Effector memory CD8-positive, alpha-beta T cell (primary cell): ENCODE results near the gene DUSP3.

Source experiments
- ATAC-seq: fragments of 150-1000 bp; cut with Tn5 transposase; replicated peaks from 2 replicates; pipeline ENCODE4 v1.10.0; 2021; ENCODE audit warnings: mild to moderate bottlenecking, moderate library complexity
- DNase-seq, 3 experiments: peaks; one replicate each; pipeline ENCODE4 v3.0.0; 2021
- H3K27ac Mint-ChIP-seq, 2 donors: one replicate each; pipeline ENCODE4 v1.8.0; 2022; ENCODE audit warnings: mild to moderate bottlenecking in 2 of 2, mixed read lengths in 2 of 2, moderate library complexity in 2 of 2
- H3K27me3 Mint-ChIP-seq, 2 donors: one replicate each; pipeline ENCODE4 v1.8.0; 2022; ENCODE audit warnings: mixed read lengths in 2 of 2
- H3K36me3 Mint-ChIP-seq: one replicate; pipeline ENCODE4 v1.8.0; 2022; ENCODE audit warnings: mild to moderate bottlenecking, moderate library complexity, mixed read lengths; ENCODE audit not compliant: insufficient read depth
- H3K4me1 Mint-ChIP-seq, 2 donors: one replicate each; pipeline ENCODE4 v1.8.0; 2022; ENCODE audit warnings: low read depth in 2 of 2, mixed read lengths in 2 of 2
- H3K4me3 Mint-ChIP-seq, 2 donors: one replicate each; pipeline ENCODE4 v1.8.0; 2022; ENCODE audit warnings: mild to moderate bottlenecking in 2 of 2, mixed read lengths in 2 of 2, moderate library complexity in 2 of 2
- H3K9me3 Mint-ChIP-seq, 2 donors: one replicate each; pipeline ENCODE4 v1.8.0; 2022; ENCODE audit warnings: mixed read lengths in 2 of 2

Gene DUSP3

DNA sequence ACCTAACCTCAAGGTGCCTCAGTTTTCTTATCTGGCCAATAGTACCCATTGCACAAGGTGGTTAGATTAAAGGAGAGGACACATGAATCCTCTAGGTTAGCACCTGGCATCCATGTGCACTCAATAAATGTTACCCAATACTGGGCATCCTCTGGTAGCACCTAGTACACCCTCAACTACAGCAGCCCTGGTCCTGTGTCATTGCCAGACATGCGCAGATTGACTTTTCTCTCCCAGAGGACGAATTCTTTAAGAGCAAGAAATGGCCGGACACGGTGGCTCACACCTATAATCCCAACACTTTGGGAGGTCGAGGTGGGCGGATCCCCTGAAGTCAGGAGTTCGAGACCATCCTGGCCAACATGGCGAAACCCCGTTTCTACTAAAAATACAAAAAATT, 7.3 kb downstream of the DUSP3 start:
- H3K4me3 Mint-ChIP-seq, result no peak overlapping the region
- no peaks in the 10 kb centered on the region for H3K27me3 Mint-ChIP-seq
- DNase-seq, result no peak
- H3K4me1 Mint-ChIP-seq, result peaks cover 0 to 8% of the 10 kb centered on the region in 2 donors
- H3K9me3 Mint-ChIP-seq, result no peaks in the 10 kb centered on the region
- no peak overlapping the region for H3K27ac Mint-ChIP-seq
- no peak for ATAC-seq
- peaks cover 8% of the 10 kb centered on the region for H3K36me3 Mint-ChIP-seq

DNA sequence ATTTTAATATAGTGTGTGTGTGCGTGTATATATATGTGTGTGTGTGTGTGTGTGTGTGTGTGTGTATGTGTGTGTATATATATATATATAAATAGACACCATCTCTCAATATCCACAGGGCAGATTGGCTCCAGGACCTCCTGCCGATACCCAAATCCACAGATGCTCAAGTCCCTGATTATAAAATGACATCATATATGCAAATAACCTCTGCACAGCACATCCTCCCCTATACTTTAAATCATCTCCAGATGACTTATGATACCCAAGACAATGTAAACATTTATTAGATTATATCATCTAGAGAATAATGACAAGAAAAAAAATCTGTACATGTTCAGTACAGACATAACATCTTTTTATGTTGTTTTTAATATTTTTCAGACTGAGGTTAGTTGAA, 7.8 kb downstream of the DUSP3 start:
- no peak for ATAC-seq
- peaks cover 0 to 4% of the 10 kb centered on the region in 2 donors for H3K27me3 Mint-ChIP-seq
- no peaks in the 10 kb centered on the region for H3K9me3 Mint-ChIP-seq
- peaks cover 8% of the 10 kb centered on the region for H3K36me3 Mint-ChIP-seq
- H3K4me3 Mint-ChIP-seq, result no peak overlapping the region
- DNase-seq, result no peak
- H3K27ac Mint-ChIP-seq, result no peak overlapping the region
- H3K4me1 Mint-ChIP-seq, result peaks cover 0 to 8% of the 10 kb centered on the region in 2 donors

DNA sequence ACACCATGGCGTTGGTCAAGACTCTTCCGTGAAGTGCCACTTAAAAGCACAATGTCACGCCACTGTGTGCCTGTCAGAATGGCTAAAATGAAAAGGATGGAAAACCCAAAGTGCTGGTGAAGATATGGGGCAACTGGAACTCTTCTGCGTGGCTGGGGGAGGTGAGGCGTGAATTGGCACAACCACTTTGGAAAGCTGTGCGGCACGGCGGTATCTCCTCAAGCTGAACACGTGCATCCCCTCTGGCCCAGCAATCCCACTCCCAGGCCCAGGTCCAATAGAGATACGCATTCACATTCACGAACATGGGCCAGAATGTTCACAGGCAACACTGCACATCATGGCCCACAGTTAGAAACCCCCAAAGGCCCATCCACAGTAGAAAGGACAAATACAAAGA, 8.9 kb downstream of the DUSP3 start:
- DNase-seq, result no peak
- H3K27me3 Mint-ChIP-seq, result peaks cover 0 to 4% of the 10 kb centered on the region in 2 donors
- H3K27ac Mint-ChIP-seq, result no peak overlapping the region
- H3K4me1 Mint-ChIP-seq, result peaks cover 0 to 8% of the 10 kb centered on the region in 2 donors
- ATAC-seq, result no peak
- peaks cover 8% of the 10 kb centered on the region for H3K36me3 Mint-ChIP-seq
- H3K9me3 Mint-ChIP-seq, result no peaks in the 10 kb centered on the region
- H3K4me3 Mint-ChIP-seq, result no peak overlapping the region

DNA sequence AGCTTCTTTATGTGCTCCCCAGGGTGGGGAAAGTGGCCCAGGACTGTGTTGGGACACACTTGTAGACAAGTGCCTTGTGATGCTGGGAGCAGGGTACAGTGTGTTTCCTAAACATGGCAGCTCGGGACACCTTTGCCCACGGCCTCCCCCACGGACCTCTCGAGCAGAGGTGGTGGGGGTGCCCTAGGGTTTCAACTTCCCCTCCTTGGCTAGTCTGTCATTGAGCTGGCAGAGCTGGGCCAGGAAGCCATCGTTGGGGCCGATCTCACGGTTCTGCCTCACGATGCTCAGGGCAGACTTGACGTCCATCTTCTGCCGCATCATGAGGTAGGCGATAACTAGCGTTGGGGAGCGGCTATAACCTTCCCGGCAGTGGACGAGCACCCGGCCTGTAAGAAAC, 9.4 kb downstream of the DUSP3 start:
- Mint-ChIP-seq H3K4me1 (peaks cover 0 to 8% of the 10 kb centered on the region in 2 donors), H3K27me3 (peaks cover 0 to 4% of the 10 kb centered on the region in 2 donors), H3K36me3 (peaks cover 8% of the 10 kb centered on the region), H3K9me3 (no peaks in the 10 kb centered on the region), H3K4me3 (no peak overlapping the region), H3K27ac (no peak overlapping the region)
- DNase-seq (no peak), ATAC-seq (no peak)

DNA sequence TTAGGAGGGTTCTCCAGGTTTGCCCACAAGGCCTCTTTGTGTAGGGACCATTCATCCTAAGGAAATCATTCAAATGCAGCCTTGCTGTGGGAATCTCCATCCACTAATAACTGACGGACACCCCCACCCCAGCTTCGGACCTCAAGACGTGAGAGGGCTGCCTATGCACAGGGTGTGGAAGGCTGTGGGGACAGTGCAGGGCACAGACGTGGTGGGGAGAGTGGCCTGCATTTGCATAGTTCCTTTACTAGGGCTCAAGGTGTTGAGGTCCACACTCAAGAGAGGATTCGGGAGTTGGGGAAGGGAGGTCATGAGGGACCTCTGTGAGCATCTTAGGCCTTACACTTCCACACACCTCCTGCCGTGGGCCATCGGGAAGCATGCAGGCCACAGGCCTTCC, 9.8 kb downstream of the DUSP3 start:
- Mint-ChIP-seq H3K4me3 (no peak overlapping the region), H3K4me1 (peaks cover 0 to 8% of the 10 kb centered on the region in 2 donors), H3K27me3 (peaks cover 0 to 4% of the 10 kb centered on the region in 2 donors), H3K27ac (no peak overlapping the region), H3K36me3 (peaks cover 8% of the 10 kb centered on the region), H3K9me3 (no peaks in the 10 kb centered on the region)
- ATAC-seq (no peak), DNase-seq (no peak)

DNA sequence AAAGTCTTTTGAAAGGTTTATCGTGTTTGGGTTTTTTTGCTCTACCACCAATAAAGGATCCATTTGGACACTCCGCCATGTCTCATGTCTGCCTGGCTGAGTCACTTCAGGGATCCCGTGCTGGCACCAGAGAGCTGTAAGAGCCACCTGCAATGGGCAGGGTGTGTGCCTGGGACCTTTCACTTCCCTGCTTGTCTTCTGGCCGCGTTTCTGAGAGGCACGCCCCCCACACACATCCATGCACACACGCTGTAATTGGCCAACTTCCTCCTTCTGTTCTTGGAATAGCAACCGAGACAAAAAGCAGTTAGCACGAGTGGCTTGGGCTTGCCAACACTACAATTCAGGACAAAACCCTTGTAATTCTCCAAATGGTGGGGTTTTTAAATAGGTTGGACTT, 10.4 kb downstream of the DUSP3 start:
- ATAC-seq, result no peak
- DNase-seq, result no peak
- H3K4me1 Mint-ChIP-seq, result peaks cover 0 to 5% of the 10 kb centered on the region in 2 donors
- H3K36me3 Mint-ChIP-seq, result peaks cover 4% of the 10 kb centered on the region
- no peak overlapping the region for H3K4me3 Mint-ChIP-seq
- H3K27me3 Mint-ChIP-seq, result peaks cover 0 to 4% of the 10 kb centered on the region in 2 donors
- H3K27ac Mint-ChIP-seq, result no peak overlapping the region
- H3K9me3 Mint-ChIP-seq, result no peaks in the 10 kb centered on the region

DNA sequence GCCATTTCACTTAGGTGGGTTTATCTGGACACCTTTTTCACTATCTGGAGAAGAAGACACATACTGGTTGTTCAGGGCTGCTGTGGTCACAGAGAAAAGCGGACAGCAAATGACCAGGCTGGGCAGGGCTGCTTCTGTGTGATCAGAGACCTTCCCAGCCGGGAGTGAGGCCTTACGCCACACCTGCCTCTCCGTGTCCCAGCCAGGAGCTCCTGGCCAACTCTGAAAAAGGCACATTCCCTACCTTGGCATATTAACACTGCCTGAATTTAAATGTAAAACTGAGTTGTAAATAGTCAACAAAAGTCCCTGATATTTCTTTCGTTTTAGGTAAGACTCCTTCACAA, 11.1 kb downstream of the DUSP3 start:
- DNase-seq, result no peak
- Mint-ChIP-seq H3K27ac (no peak overlapping the region), H3K4me1 (no peaks in the 10 kb centered on the region), H3K27me3 (peaks cover under 1 to 4% of the 10 kb centered on the region in 2 donors), H3K36me3 (peaks cover 4% of the 10 kb centered on the region), H3K4me3 (no peak overlapping the region), H3K9me3 (no peaks in the 10 kb centered on the region)
- ATAC-seq, result no peak

DNA sequence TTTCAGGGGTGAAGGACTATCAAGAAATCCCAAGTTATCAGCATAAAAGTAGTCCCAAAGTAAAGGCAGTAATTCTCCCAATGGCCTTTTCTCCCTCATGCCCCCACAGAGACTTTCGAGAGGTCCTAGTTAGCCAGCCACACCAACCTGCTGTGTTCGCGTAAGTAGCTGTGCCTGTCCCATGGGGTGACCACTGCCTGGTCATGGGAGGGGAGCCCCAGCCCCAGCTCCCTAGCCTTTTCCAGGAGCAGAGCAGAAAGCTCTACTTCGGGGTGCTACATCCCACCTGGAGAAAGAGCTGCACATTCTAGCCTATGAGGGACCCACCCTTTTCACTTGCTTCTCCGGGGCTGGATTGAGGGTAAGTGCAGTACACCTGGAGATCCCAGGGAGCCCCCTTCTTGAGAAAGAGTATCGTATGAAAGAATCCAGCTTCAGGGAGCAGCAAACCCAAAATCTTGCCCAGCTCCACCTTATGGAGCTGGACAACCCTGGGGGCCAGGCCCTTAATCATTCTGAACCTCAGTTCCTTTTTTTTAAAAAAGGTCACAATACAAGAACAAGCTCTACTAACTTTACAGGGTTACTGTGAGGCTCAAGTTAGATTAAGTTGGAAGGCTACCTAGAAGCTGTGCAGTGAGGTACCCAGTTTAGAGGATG, 11.6 kb downstream of the DUSP3 start:
- H3K4me1 Mint-ChIP-seq, result no peaks in the 10 kb centered on the region
- no peak overlapping the region for H3K4me3 Mint-ChIP-seq
- H3K27ac Mint-ChIP-seq, result no peak overlapping the region
- no peak for ATAC-seq
- no peaks in the 10 kb centered on the region for H3K9me3 Mint-ChIP-seq
- peaks cover 4% of the 10 kb centered on the region for H3K36me3 Mint-ChIP-seq
- no peak for DNase-seq
- peaks cover 4 to 6% of the 10 kb centered on the region in 2 donors for H3K27me3 Mint-ChIP-seq

DNA sequence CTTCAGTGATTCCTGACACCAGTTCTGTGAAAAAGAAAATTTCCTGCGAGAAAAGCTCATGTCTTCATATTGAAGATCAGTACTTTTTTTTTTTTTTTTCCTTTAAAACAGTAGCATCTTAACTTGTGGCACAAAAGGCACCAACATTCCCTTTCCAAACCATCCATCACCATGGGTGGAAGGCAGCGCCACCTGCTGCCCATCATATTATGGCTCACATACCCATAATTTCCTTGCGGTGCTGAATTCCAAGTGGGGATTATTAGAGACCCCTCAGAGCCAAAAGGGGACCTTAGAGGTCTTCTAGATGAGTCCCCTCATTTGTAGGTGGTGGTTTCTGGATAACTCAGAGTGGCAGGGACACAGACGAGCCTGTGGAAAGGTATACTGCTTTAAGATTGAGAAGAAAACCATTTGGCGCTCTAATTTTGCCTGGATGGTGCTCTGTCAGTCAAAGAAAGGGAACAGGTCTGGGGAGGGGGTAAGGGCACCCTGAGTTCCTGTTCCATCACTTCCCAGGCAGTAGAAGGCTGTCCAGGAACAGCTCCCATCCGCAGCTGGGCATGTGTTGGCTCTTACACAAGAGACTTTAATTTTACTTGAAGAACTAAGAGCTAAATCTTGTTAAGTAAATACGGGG, 12.2 kb downstream of the DUSP3 start:
- no peak overlapping the region for H3K4me3 Mint-ChIP-seq
- H3K9me3 Mint-ChIP-seq, result no peaks in the 10 kb centered on the region
- peak; percentile 27 to 54 (median 51) for DNase-seq
- no peak for ATAC-seq
- H3K36me3 Mint-ChIP-seq, result peaks cover 6% of the 10 kb centered on the region
- H3K27ac Mint-ChIP-seq, result no peak overlapping the region
- no peaks in the 10 kb centered on the region for H3K4me1 Mint-ChIP-seq
- peaks cover 4 to 7% of the 10 kb centered on the region in 2 donors for H3K27me3 Mint-ChIP-seq

DNA sequence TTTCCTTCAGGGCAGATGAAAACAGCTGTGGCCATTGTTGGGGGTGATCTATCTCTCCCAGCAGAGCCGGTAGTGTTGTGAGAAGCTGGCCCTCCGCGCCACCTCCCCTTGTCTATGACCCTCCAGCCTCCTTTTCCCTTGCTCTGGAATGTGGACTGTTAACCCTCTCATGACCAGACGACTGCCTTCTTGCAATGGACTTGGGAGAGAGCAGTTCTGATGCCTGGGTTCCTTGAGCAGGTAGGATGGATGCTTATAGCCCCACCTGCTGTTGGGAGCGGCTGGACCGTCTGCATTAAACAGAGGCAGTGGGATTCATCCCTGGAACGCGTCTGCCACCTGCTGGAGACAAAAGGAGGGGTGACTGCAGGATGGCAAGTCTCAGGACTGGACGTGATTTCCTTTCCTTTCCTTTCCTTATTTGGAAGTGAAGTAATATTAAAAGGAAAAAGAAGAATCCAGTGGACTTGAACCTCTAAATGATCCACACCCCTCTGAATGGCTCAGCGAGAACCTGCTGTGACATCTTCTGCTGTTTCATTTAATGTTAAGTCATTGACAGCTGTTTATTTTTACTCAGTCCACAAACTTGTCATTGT, 18.4 kb downstream of the DUSP3 start:
- H3K4me1 Mint-ChIP-seq, result peaks cover 0 to 3% of the 10 kb centered on the region in 2 donors
- H3K9me3 Mint-ChIP-seq, result no peaks in the 10 kb centered on the region
- ATAC-seq, result peak; percentile 97
- peak; percentile 85 to 91 (median 87) for DNase-seq
- H3K4me3 Mint-ChIP-seq, result no peak overlapping the region
- peaks cover 26 to 47% of the 10 kb centered on the region in 2 donors for H3K27me3 Mint-ChIP-seq
- peaks cover 2% of the 10 kb centered on the region for H3K36me3 Mint-ChIP-seq
- no peak overlapping the region for H3K27ac Mint-ChIP-seq

DNA sequence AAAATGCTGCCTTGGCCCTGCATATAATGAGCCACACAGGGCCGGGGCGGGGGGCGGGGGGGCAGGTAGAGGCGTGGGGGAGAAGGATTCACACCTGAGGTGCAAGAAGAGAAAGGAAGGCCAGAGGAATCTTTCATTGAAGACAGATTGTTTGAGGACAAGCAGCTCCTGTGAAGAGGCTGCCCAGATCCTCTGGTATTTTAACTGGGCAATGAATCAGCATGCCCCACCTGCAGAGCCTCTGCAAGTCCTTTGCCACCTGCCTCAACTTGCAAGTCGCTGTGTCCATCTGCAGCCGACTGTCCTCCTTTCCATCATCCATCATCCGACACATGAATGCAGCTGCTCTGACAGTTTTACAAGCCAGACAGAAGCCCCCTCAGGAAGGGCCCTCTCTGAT, 18.9 kb downstream of the DUSP3 start:
- DNase-seq, result no peak
- peaks cover 0 to 3% of the 10 kb centered on the region in 2 donors for H3K4me1 Mint-ChIP-seq
- H3K4me3 Mint-ChIP-seq, result no peak overlapping the region
- peaks cover 26 to 49% of the 10 kb centered on the region in 2 donors for H3K27me3 Mint-ChIP-seq
- no peak for ATAC-seq
- peaks cover 2% of the 10 kb centered on the region for H3K36me3 Mint-ChIP-seq
- no peaks in the 10 kb centered on the region for H3K9me3 Mint-ChIP-seq
- no peak overlapping the region for H3K27ac Mint-ChIP-seq

DNA sequence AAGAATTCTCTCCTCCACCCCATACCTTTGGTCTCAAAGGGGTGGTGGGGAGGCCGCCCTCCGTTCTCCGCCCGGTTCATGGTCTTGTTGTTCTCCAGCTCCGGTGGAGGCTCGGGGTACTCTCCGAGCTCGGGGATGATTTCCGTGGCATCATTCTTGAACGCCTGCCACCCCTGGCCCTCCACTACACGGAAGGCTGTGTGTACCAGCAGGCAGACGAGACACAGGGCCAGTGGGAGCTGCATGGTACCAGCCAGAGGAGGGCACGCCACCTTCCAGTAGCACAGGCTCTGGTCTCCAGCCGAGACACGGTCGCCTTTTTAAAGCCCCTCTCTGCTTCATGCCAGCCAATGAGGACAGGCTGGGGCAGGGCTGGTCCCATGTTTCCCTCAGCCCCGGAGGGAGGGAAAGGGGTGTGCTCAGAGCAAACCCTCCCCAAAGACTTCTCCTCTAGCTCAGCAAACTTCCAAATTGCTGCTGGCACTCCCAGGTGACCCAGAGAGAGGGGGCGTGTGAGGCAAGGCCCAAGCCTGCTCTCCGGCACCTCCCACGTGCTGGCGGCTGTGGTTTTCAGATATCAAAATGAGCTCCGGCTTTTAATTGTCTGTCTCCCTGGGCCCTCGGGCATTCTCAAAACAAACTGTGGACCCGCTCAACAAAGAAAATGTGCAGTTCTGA, 20.1 kb downstream of the DUSP3 start, which contains the start of gene SOST:
Gene SOST (minus strand): TSS at position 295 of the 678 bp plus-strand sequence. CDS start 50 bp downstream, at position 245.
- Mint-ChIP-seq H3K4me3 (no peak within 1 kb of the TSS), H3K4me1 (peaks cover 1 to 7% of the 10 kb centered on the region in 2 donors), H3K36me3 (peaks cover 2% of the 10 kb centered on the region), H3K27me3 (peaks cover 32 to 57% of the 10 kb centered on the region in 2 donors), H3K27ac (no peak within 1 kb of the TSS), H3K9me3 (no peaks in the 10 kb centered on the region)
- DNase-seq, result no peak
- ATAC-seq, result no peak

DNA sequence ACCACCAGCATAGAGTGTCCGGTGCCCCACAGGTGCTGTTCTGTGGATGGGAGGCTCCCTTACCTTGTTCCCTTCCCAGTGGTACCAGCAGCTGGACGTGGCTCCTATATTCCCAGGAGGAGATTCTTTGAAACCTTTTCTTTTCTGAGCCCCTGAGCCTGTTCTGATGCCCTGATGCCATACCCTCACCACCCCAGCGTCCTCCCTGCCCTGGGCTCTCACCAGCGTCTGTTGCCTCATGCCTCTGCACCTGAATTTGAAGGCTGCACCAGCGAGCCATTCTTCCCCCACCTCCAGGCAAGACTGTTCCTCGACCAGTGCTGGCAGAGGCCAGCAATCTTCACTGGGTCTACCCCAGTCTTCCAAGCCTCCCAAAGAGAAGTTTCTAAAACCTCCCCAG, 20.7 kb downstream of the DUSP3 start:
- peaks cover 1 to 11% of the 10 kb centered on the region in 2 donors for H3K4me1 Mint-ChIP-seq
- DNase-seq (no peak), ATAC-seq (no peak)
- peaks cover 32 to 57% of the 10 kb centered on the region in 2 donors for H3K27me3 Mint-ChIP-seq
- H3K36me3 Mint-ChIP-seq, result peaks cover 2% of the 10 kb centered on the region
- no peak overlapping the region for H3K4me3 Mint-ChIP-seq
- no peak overlapping the region for H3K27ac Mint-ChIP-seq
- H3K9me3 Mint-ChIP-seq, result no peaks in the 10 kb centered on the region
